GM12878 (cell line): ENCODE data around the gene FSTL4. TPM values are rescaled to one million over a fixed set of nuclear protein-coding genes. Genes with fewer than 3 reads are reported as not detected.

Experiments
- MEF2B ChIP-seq: fragments of 450-650 bp; IDR thresholded peaks from 2 replicates; pipeline ENCODE4 v1.6.1; 2018; ENCODE audit warnings: mild to moderate bottlenecking, moderate library complexity; ENCODE audit not compliant: partially characterized antibody, poor library complexity, severe bottlenecking
- NBN ChIP-seq: fragments of 450-650 bp; IDR thresholded peaks from 2 replicates; pipeline ENCODE4 v1.6.1; 2016
- polyA plus RNA-seq, 11 experiments: library from polyadenylated mRNA; depleted of rRNA in 4 of 11; unstranded in 6 of 11; stranded (reverse) in 5 of 11; fragments of >200 nt; fragmentation: Nextera tagmentation in 4 of 11; fragmentation: Illumina TruSeq in 1 of 11; extraction: Ambion mirVana in 4 of 11; extraction: Trizol in 1 of 11; gene quantifications; 1 replicate in 1 of 11; 2 replicates in 10 of 11; pipeline versions ENCODE4 v1.2.1 to v1.2.3, GENCODE V29; 2011 to 2016; ENCODE audit warnings: inconsistent platforms in 2 of 11, missing spikeins in 2 of 11, low read depth in 1 of 11
- total RNA-seq, 4 experiments: library from RNA; depleted of rRNA in 3 of 4; stranded (reverse); fragments of >200 nt in 3 of 4; fragmentation: Illumina TruSeq in 1 of 4; extraction: Trizol in 1 of 4; gene quantifications; 2 replicates each; pipeline versions ENCODE4 v1.2.1 to v1.2.3, GENCODE V29; 2013 to 2021
- TF ChIP-seq, protein P1 (sequence below): IDR thresholded peaks from 2 replicates; pipeline ENCODE4 v1.6.1; 2012; ENCODE audit warnings: improper control_type of control experiment, low read depth, low read length; ENCODE audit not compliant: insufficient replicate concordance
- TF ChIP-seq, protein P2 (sequence below): fragments of 450-650 bp; formaldehyde crosslinking; IDR thresholded peaks from 2 replicates; pipeline ENCODE4 v1.5.0; 2022; ENCODE audit warnings: mild to moderate bottlenecking, missing genetic modification characterization

The FSTL4 gene
- total and polyA plus RNA-seq, 10 of the 15 experiments (the other 5 are each of a cell fraction or from before 2014, with no cell fraction given) = 0.01 to 0.79 (median 0.21) TPM; not detected in 6

DNA sequence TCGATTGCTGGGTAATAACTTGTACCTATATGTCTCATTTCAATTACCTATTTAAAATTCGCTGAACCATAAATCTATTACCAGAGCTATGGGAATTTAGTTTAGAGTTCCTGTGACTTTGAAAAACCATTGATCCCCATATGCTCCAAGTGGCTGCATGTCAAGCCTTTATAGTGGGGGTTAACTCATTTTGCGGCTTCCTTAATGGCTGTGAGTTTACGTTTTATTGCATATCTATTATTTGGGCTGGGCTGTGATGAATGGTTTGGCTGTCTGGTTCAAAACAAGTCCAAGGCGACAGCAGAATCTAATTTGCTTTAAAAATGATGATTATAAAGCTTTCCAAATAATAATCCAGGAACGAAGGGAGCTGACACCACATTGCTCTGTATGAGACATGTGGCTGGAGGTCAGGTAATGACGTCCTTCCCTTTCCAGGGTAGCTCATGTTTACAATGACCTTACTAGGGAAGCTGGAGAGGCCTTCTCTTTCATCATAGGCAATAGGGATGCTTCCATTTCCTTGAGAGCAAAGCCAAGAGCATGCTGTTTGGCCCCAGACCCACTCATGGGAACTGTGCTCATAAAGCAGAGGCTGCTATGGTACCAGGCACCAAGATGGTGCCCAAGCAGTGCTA, 302.2 kb downstream of the FSTL4 start (continued):
- TF ChIP-seq, protein P1, sequence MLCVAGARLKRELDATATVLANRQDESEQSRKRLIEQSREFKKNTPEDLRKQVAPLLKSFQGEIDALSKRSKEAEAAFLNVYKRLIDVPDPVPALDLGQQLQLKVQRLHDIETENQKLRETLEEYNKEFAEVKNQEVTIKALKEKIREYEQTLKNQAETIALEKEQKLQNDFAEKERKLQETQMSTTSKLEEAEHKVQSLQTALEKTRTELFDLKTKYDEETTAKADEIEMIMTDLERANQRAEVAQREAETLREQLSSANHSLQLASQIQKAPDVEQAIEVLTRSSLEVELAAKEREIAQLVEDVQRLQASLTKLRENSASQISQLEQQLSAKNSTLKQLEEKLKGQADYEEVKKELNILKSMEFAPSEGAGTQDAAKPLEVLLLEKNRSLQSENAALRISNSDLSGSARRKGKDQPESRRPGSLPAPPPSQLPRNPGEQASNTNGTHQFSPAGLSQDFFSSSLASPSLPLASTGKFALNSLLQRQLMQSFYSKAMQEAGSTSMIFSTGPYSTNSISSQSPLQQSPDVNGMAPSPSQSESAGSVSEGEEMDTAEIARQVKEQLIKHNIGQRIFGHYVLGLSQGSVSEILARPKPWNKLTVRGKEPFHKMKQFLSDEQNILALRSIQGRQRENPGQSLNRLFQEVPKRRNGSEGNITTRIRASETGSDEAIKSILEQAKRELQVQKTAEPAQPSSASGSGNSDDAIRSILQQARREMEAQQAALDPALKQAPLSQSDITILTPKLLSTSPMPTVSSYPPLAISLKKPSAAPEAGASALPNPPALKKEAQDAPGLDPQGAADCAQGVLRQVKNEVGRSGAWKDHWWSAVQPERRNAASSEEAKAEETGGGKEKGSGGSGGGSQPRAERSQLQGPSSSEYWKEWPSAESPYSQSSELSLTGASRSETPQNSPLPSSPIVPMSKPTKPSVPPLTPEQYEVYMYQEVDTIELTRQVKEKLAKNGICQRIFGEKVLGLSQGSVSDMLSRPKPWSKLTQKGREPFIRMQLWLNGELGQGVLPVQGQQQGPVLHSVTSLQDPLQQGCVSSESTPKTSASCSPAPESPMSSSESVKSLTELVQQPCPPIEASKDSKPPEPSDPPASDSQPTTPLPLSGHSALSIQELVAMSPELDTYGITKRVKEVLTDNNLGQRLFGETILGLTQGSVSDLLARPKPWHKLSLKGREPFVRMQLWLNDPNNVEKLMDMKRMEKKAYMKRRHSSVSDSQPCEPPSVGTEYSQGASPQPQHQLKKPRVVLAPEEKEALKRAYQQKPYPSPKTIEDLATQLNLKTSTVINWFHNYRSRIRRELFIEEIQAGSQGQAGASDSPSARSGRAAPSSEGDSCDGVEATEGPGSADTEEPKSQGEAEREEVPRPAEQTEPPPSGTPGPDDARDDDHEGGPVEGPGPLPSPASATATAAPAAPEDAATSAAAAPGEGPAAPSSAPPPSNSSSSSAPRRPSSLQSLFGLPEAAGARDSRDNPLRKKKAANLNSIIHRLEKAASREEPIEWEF = no peak
- no peak for TF ChIP-seq NBN
- TF ChIP-seq, protein P2, sequence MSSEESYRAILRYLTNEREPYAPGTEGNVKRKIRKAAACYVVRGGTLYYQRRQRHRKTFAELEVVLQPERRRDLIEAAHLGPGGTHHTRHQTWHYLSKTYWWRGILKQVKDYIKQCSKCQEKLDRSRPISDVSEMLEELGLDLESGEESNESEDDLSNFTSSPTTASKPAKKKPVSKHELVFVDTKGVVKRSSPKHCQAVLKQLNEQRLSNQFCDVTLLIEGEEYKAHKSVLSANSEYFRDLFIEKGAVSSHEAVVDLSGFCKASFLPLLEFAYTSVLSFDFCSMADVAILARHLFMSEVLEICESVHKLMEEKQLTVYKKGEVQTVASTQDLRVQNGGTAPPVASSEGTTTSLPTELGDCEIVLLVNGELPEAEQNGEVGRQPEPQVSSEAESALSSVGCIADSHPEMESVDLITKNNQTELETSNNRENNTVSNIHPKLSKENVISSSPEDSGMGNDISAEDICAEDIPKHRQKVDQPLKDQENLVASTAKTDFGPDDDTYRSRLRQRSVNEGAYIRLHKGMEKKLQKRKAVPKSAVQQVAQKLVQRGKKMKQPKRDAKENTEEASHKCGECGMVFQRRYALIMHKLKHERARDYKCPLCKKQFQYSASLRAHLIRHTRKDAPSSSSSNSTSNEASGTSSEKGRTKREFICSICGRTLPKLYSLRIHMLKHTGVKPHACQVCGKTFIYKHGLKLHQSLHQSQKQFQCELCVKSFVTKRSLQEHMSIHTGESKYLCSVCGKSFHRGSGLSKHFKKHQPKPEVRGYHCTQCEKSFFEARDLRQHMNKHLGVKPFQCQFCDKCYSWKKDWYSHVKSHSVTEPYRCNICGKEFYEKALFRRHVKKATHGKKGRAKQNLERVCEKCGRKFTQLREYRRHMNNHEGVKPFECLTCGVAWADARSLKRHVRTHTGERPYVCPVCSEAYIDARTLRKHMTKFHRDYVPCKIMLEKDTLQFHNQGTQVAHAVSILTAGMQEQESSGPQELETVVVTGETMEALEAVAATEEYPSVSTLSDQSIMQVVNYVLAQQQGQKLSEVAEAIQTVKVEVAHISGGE (CRISPR knock-in tag) = no peak
- no peak for TF ChIP-seq MEF2B
